ENCODE data around the gene VEGFA. TPM values are rescaled to one million over a fixed set of nuclear protein-coding genes. Genes with fewer than 3 reads are reported as not detected.

Gene VEGFA
- total RNA-seq: 10 to 100 TPM in 1 of 2 donors, 1 to 10 TPM in 1; 9.6 to 17.0 TPM

GRCh38 chr6:43769526-43770371 is at the start of gene VEGFA:
TSS of gene VEGFA (plus strand) at chr6:43770211.

Small RNA genes lying within 50 kb of the gene (small RNA-seq; reads per million reads assigned to genes)
- gene AL136131.3: 0 reads per million in 2 donors

Other genes starting within 250 kb of the VEGFA start
- gene XPO5, start 194.2 kb upstream of the VEGFA start, total RNA-seq: 100 to 1,000 TPM in 1 of 2 donors, 10 to 100 TPM in 1; 29.6 to 137 TPM
- gene POLH, start 194.0 kb upstream of the VEGFA start, total RNA-seq: 10 to 100 TPM; 14.5 to 18.0 TPM
- gene GTPBP2, start 140.9 kb upstream of the VEGFA start, total RNA-seq: 10 to 100 TPM; 65.7 to 67.9 TPM
- gene MAD2L1BP, start 134.4 kb upstream of the VEGFA start, total RNA-seq: 10 to 100 TPM; 84.3 to 98.2 TPM
- gene RSPH9, start 125.2 kb upstream of the VEGFA start, total RNA-seq: under 1 TPM; 0.33 to 0.69 TPM
- gene MRPS18A, start 82.4 kb upstream of the VEGFA start, total RNA-seq: 10 to 100 TPM; 46.8 to 69.9 TPM

Measured in melanocyte of skin (primary cell).